Keratinocyte (primary cell): Measurements from ENCODE around the gene ENO4. TPM values are rescaled to one million over a fixed set of nuclear protein-coding genes. Genes with fewer than 3 reads are reported as not detected.

ENCODE experiments used
- DNase-seq: peaks from one replicate; pipeline ENCODE4 v3.0.0-alpha.2; 2011; ENCODE audit warnings: low read depth, missing footprints, low spot score
- FAIRE-seq: peaks from 2 replicates; lab custom pipeline; 2011; peaks lifted over from hg19 to GRCh38; lab: Jason Lieb, UNC
- H2AFZ ChIP-seq: 2 replicates; pipeline ENCODE4 v1.6.0; 2012; ENCODE audit warnings: low read length, control low read depth, inconsistent platforms; ENCODE audit not compliant: control insufficient read depth
- H3K27ac ChIP-seq: 2 replicates; pipeline ENCODE4 v1.5.1; 2011; ENCODE audit warnings: low read length; ENCODE audit not compliant: control insufficient read depth, insufficient read depth
- H3K27me3 ChIP-seq: 3 replicates; pipeline ENCODE4 v1.6.0; 2011; ENCODE audit warnings: low read length; ENCODE audit not compliant: control insufficient read depth, insufficient read depth; ENCODE audit errors: extremely low read depth
- H3K36me3 ChIP-seq, 2 experiments: 2 replicates in 1 of 2; 3 replicates in 1 of 2; pipeline ENCODE4 v1.5.1; 2011; ENCODE audit warnings: low read length in 2 of 2, mild to moderate bottlenecking in 1 of 2; ENCODE audit not compliant: control insufficient read depth in 2 of 2, insufficient read depth in 2 of 2; ENCODE audit errors: extremely low read depth in 1 of 2
- H3K4me1 ChIP-seq: 3 replicates; pipeline ENCODE4 v1.5.1; 2011; ENCODE audit warnings: low read length; ENCODE audit not compliant: control insufficient read depth, insufficient read depth; ENCODE audit errors: extremely low read depth
- H3K4me2 ChIP-seq: 3 replicates; pipeline ENCODE4 v1.6.0; 2011; ENCODE audit warnings: low read depth, low read length; ENCODE audit not compliant: control insufficient read depth, insufficient read depth; ENCODE audit errors: extremely low read depth
- H3K4me3 ChIP-seq, 3 experiments: fragments of 200-600 bp in 1 of 3; sonication (generic) in 1 of 3; 2 replicates in 2 of 3; 3 replicates in 1 of 3; pipeline ENCODE4 v1.5.1; 2011 to 2016; ENCODE audit warnings: low read length in 3 of 3, mild to moderate bottlenecking in 3 of 3, control low read depth in 2 of 3, inconsistent platforms in 1 of 3, low read depth in 1 of 3, mixed read lengths in 1 of 3, mixed run types in 1 of 3, moderate library complexity in 1 of 3; ENCODE audit not compliant: control insufficient read depth in 2 of 3, insufficient read depth in 2 of 3; ENCODE audit errors: extremely low read depth in 1 of 3
- H3K79me2 ChIP-seq: 2 replicates; pipeline ENCODE4 v1.6.0; 2012; ENCODE audit warnings: low read length; ENCODE audit not compliant: control insufficient read depth, insufficient read depth
- H3K9ac ChIP-seq: 3 replicates; pipeline ENCODE4 v1.6.0; 2011; ENCODE audit warnings: low read length; ENCODE audit not compliant: control insufficient read depth, insufficient read depth; ENCODE audit errors: extremely low read depth
- H3K9me1 ChIP-seq: 3 replicates; pipeline ENCODE4 v1.6.0; 2011; ENCODE audit warnings: low read length; ENCODE audit not compliant: control insufficient read depth, insufficient read depth; ENCODE audit errors: extremely low read depth
- H3K9me3 ChIP-seq: 2 replicates; pipeline ENCODE4 v1.5.1; 2012; ENCODE audit warnings: low read depth, low read length; ENCODE audit not compliant: control insufficient read depth
- H4K20me1 ChIP-seq: 3 replicates; pipeline ENCODE4 v1.6.0; 2011; ENCODE audit warnings: low read length; ENCODE audit not compliant: control insufficient read depth, insufficient read depth; ENCODE audit errors: extremely low read depth
- CTCF ChIP-seq, 3 experiments: IDR thresholded peaks in 1 of 3; conservative IDR thresholded peaks in 1 of 3; optimal IDR thresholded peaks in 1 of 3; 2 replicates in 2 of 3; 3 replicates in 1 of 3; pipeline versions ENCODE3 to v1.5.1; 2011; ENCODE audit warnings: low read length in 3 of 3, mild to moderate bottlenecking in 3 of 3, moderate library complexity in 2 of 3, control low read depth in 1 of 3, inconsistent platforms in 1 of 3; ENCODE audit not compliant: insufficient read depth in 2 of 3; ENCODE audit errors: extremely low read depth in 1 of 3
- EZH2 ChIP-seq: IDR thresholded peaks from one replicate; pipeline ENCODE4 v1.6.1; 2012; ENCODE audit warnings: inconsistent platforms, mild to moderate bottlenecking, low read length, moderate library complexity
- dilution Hi-C: fragments of 300-500 bp; cut with MboI; formaldehyde crosslinking; loops from one replicate; pipeline ENCODE4 v1.7.0; 2020; ENCODE audit warnings: low sequenced_read_pairs; ENCODE audit not compliant: extremely low pct_ligation_motif_present
- polyA plus RNA-seq, 5 experiments: library from polyadenylated mRNA; depleted of rRNA in 3 of 5; stranded (reverse) in 3 of 5; stranded (forward) in 1 of 5; unstranded in 1 of 5; fragments of >200 nt; gene quantifications; 1 replicate in 1 of 5; 2 replicates in 3 of 5; 3 replicates in 1 of 5; pipeline versions ENCODE4 v1.2.1 to v1.2.3, GENCODE V29; 2011 to 2012; ENCODE audit warnings: missing spikeins in 2 of 5, low read depth in 1 of 5, low replicate concordance in 1 of 5

Gene ENO4
- polyA plus RNA-seq, 1 donor (not counting 4 experiments of a cell fraction or from before 2014, with no cell fraction given) = 0.35 TPM

GRCh38 chr10:116925056-116925455 lies 75.8 kb downstream of the ENO4 start:
- Histone ChIP-seq H3K4me1 (no peaks in the 10 kb centered on the region), H3K9me1 (no peaks in the 10 kb centered on the region), H3K4me3 (no peak overlapping the region), H3K4me2 (no peak overlapping the region), H2AFZ (no peak overlapping the region), H3K9ac (no peak overlapping the region), H3K9me3 (no peaks in the 10 kb centered on the region), H3K36me3 (peaks cover 0 to 5% of the 10 kb centered on the region in 2 experiments), H4K20me1 (no peaks in the 10 kb centered on the region), H3K27me3 (no peaks in the 10 kb centered on the region), H3K27ac (no peak overlapping the region), H3K79me2 (no peaks in the 10 kb centered on the region)
- DNase-seq (no peak), FAIRE-seq (no peak)
- TF ChIP-seq CTCF (optimal IDR thresholded peaks at IDR 0.05 in 1 of 3, IDR thresholded peaks at IDR 0.05 in 1 of 3, conservative IDR thresholded peaks at IDR 0.05 in 1 of 3; ENCODE audit: extremely low read depth in 1 of 3, insufficient read depth in 2 of 3, low read length in 3 of 3) = no peak
- TF ChIP-seq EZH2 = no peak
- dilution Hi-C loops = no loop called here

- Histone ChIP-seq H3K9me1 (no peaks in the 10 kb centered on the region), H3K4me1 (no peaks in the 10 kb centered on the region), H3K27me3 (no peaks in the 10 kb centered on the region), H3K27ac (no peak overlapping the region), H2AFZ (no peak overlapping the region), H4K20me1 (no peaks in the 10 kb centered on the region), H3K36me3 (peaks cover 0 to 3% of the 10 kb centered on the region in 2 experiments), H3K4me2 (no peak overlapping the region), H3K9me3 (no peaks in the 10 kb centered on the region), H3K4me3 (no peak overlapping the region), H3K9ac (no peak overlapping the region), H3K79me2 (no peaks in the 10 kb centered on the region)
- FAIRE-seq (no peak), DNase-seq (no peak)
- no peak for TF ChIP-seq EZH2
- TF ChIP-seq CTCF (optimal IDR thresholded peaks at IDR 0.05 in 1 of 3, IDR thresholded peaks at IDR 0.05 in 1 of 3, conservative IDR thresholded peaks at IDR 0.05 in 1 of 3; ENCODE audit: extremely low read depth in 1 of 3, insufficient read depth in 2 of 3, low read length in 3 of 3) = no peak
- dilution Hi-C loops = no loop called here
Observed at GRCh38 chr10:116926426-116926825, 77.1 kb downstream of the ENO4 start.
